Measurements from ENCODE around the gene ZNF541.

GRCh38 chr19:47614021-47614295, 41.0 kb upstream of the ZNF541 start:
- TF ChIP-seq EZH2 (IDR thresholded peaks at IDR 0.05) (no peak), POLR2AphosphoS5 (IDR thresholded peaks at IDR 0.05; ENCODE audit: borderline replicate concordance, low read depth, low read length) (no peak), FOXP2 (optimal IDR thresholded peaks at IDR 0.05; ENCODE audit: control extremely low read depth, extremely low read length, insufficient read depth) (no peak)

All from SK-N-MC (cell line).